HTR-8/SVneo (cell line): ENCODE data around the gene NFIB.

Experiments
- DNase-seq: peaks from one replicate; pipeline ENCODE4 v3.0.0; 2011; ENCODE audit warnings: low spot score, mixed read lengths; ENCODE audit not compliant: insufficient read length
- FAIRE-seq: peaks from 2 replicates; lab custom pipeline; 2011; peaks lifted over from hg19 to GRCh38; lab: Jason Lieb, UNC

Gene NFIB

DNA sequence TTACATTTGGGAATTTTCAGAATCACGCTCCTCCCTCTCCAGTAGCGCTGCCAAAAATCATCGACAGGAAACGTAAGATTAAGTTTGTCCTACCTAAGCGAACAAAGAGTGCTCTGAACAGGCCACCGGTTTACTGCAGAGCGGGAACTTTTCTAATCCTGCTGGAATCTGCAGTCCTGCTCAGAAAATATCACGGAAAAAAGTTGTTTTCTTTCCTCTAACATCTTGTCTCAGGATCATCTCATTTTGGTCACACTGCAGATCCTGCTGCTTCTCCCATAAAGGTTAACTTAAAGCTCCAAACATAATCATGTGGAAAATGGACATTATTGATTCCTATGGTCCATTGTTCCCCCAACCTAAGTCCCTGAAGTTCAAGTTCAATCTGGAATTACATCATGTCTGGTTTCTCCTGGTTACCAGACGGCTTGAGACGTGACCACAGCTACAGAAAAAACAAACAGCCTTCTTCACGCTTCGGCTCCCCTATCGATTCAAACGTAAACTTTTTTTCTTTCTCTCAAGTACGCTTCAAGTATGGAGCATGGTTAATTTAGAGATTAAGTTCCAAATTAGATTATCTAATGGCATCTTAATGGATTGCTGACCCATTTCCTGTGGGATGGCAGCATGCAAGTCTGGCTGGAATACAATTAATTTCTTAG lies 217.6 kb downstream of the NFIB start:
- no peak for FAIRE-seq
- no peak for DNase-seq

- DNase-seq: no peak
- no peak for FAIRE-seq
Measured at GRCh38 chr9:14095277-14095676, 218.7 kb downstream of the NFIB start.

- FAIRE-seq: no peak
- DNase-seq: no peak
Measured at GRCh38 chr9:14094491-14094890, 219.4 kb downstream of the NFIB start.

GRCh38 chr9:14092344-14092743 lies 221.6 kb downstream of the NFIB start:
- FAIRE-seq (no peak), DNase-seq (no peak)

GRCh38 chr9:14089051-14089803 lies 224.7 kb downstream of the NFIB start:
- no peak for FAIRE-seq
- DNase-seq: no peak

- no peak for FAIRE-seq
Measured at GRCh38 chr9:14087576-14087975, 226.4 kb downstream of the NFIB start.

DNA sequence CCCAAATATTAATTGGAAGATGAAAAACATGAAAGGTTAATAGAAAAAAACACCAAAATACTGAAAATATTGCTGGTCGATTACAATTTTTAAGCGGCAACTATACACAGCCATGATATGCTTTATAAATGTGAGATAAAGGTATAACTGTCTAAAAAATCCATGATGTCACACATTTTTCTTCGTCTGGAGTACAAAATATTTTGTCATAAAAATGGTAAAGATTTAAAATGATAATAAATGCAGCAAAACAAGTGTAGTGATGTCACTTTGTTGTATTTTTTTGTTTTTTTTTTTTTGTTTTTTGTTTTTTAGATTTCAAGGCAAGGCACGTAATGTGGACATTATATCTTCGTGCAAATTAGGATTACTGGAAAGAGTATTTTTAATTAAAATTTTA lies 227.4 kb downstream of the NFIB start:
- DNase-seq (no peak), FAIRE-seq (no peak)

More at GRCh38 chr9:14087576-14087975, 226.4 kb downstream of the NFIB start:
- no peak for DNase-seq

GRCh38 chr9:14085810-14086209 lies 228.1 kb downstream of the NFIB start:
- no peak for FAIRE-seq

GRCh38 chr9:14084867-14085266 lies 229.1 kb downstream of the NFIB start:
- no peak for FAIRE-seq
- DNase-seq: no peak

More at GRCh38 chr9:14085810-14086209, 228.1 kb downstream of the NFIB start:
- DNase-seq: no peak

GRCh38 chr9:14083366-14083765 lies 230.6 kb downstream of the NFIB start:
- FAIRE-seq (no peak), DNase-seq (no peak)

- FAIRE-seq: no peak
- no peak for DNase-seq
Measured at GRCh38 chr9:14082732-14083131, 231.2 kb downstream of the NFIB start.

DNA sequence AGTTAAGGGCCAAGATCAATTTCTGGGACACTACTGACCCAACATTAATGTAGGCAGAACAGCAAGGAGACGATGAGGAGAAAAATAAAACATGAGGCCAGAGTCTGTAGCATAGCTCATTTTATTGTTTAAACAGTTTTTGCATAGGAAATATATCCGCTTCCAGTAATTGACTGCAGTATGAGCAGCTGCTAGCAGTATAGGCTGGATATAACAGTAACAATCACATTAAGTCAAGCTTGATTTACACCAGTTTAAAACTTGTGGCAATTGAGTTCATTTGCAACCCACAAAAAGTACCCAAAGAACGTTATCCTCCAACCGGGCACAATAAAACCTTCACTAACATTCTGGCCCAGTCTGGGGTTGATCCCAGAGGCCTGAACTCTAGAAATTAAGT lies 232.2 kb downstream of the NFIB start:
- DNase-seq: no peak
- FAIRE-seq: no peak

GRCh38 chr9:14080959-14081542 lies 232.9 kb downstream of the NFIB start:
- DNase-seq (no peak), FAIRE-seq (no peak)

- DNase-seq: no peak
- no peak for FAIRE-seq
Measured at GRCh38 chr9:14079440-14079839, 234.5 kb downstream of the NFIB start.

DNA sequence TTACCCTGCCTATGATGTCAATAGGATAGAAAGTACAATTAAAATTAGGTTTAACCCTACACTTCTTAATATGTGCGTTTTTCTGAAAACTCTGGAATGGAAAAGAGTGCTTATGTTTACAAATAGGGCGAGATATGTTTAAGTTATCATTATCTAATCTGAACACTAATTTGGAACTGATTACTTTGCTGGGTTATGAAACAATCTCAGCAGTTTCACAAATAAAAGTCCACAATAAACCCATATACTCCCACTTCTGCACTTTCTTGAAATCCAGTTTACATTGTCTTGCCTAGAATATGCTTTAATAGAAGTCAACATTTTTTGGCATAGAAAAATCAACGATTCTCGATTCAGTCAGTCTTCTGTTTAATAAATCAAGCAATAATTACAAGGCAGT lies 236.3 kb downstream of the NFIB start:
- no peak for FAIRE-seq
- no peak for DNase-seq

- FAIRE-seq (no peak), DNase-seq (no peak)
Measured at GRCh38 chr9:14075218-14075617, 238.7 kb downstream of the NFIB start.

DNA sequence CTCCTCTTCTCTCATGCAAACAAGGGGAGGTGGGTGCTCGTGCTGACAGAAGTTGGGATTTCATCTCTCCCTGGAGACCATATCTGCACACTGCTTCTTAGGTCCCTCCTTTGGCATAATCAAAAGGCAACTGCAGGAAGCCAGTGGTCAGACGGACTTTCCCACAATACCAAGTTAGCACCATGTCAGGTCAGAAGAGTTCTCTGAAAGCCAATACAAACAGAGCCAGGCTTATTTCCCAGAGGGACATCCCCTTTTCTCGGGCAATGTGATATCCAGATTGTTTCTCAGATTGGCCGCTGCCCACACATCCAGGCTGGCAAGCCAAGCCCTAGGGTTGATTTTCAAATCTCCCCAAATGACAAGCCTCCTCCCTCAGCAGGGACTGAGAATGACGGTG lies 241.1 kb downstream of the NFIB start:
- no peak for FAIRE-seq
- DNase-seq: no peak

DNA sequence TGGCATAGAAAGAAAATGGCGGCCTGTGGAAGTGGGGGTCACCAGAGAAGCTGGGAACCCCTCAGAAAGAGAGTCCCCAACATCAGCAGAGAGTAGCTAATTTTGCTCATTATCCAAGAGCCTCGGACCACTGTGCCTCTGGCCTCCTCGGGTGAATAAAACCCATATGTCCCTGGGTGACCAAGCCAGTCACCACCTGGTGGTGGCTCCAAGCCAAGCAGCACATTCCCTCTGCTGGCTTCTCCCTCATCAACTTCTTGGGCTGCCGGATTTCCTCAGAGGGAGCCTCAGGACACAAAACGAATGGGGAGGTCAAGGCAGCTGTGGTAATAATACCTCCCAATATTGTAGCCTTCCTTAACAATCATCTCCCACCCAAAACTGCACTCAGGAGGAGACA lies 242.5 kb downstream of the NFIB start:
- no peak for DNase-seq
- FAIRE-seq: no peak

GRCh38 chr9:14068690-14069089 lies 245.3 kb downstream of the NFIB start:
- FAIRE-seq (no peak), DNase-seq (no peak)

GRCh38 chr9:14066831-14067230 lies 247.1 kb downstream of the NFIB start:
- DNase-seq: no peak

GRCh38 chr9:14066032-14066431 lies 247.9 kb downstream of the NFIB start:
- DNase-seq: no peak

More at GRCh38 chr9:14066831-14067230, 247.1 kb downstream of the NFIB start:
- FAIRE-seq: no peak

More at GRCh38 chr9:14066032-14066431, 247.9 kb downstream of the NFIB start:
- no peak for FAIRE-seq
